ENCODE results near the gene E2F3.

The E2F3 gene

DNA sequence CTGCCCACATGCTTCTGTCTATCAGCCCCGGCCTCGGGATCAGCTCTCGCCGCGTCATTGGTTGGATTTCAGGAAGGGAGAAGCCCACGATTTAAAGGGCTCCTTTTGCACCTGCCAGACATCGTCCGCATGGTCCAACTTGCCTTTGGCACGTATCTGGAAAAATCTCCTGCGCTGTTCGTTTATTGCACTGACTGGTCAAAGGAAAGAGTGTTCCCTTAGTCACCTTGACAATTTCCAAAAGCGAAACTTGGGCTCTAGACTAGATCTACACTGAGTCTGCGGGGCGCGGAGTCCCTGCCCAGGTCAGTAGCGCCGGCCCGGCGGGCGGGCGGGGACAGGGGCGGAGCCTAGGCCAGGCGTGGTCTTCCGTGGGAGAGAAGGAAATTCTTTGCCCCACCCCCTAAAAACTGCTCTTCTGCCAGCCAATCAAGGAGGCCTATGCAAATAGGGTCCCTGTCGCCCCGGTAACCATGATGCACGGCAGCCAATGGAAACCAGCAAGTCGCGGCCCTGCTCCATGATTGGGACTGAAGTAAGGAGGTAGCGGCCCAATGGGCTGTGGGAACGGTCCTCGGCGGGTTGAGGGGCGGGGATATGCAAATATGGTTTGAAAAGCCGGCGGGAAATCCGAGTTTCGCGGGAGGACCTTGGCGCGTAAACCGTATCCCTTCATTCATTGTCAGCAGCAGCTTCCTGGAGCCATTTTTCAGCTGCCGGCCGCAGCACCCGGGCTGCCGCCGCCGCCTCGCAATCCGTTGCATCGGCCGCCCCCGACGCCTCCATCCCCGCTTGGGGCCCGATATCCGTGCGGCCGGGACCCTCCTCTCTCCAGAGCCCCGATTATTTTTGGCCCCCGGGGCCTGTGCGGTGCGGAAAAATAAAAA lies at the start of gene E2F3:
TSS of gene E2F3 (plus strand) at position 675 of the 887 bp plus-strand sequence. CDS start 354 bp downstream, outside the sequence.
- peak; percentile 100 for DNase-seq (ENCODE audit: low read depth)

DNA sequence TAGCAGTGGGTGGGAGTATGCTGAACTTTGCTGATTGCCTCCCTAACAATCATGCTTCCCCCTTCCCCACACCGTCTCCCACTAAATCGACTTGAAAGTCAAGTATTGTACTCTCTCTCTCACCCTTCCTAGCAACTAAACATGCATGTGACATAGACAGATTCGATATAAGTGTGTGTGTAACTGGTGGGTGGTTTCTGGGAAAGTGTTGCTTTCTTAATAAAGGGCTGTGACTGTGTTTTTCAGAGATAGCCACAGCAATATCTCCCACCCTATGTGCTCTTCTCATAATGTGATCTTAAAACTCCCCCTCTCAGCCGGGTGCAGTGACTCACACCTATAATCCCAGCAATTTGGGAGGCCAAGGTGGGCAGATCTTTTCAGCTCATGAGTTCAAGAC lies 49.3 kb upstream of the E2F3 start:
- DNase-seq (ENCODE audit: low read depth), result no peak

DNA sequence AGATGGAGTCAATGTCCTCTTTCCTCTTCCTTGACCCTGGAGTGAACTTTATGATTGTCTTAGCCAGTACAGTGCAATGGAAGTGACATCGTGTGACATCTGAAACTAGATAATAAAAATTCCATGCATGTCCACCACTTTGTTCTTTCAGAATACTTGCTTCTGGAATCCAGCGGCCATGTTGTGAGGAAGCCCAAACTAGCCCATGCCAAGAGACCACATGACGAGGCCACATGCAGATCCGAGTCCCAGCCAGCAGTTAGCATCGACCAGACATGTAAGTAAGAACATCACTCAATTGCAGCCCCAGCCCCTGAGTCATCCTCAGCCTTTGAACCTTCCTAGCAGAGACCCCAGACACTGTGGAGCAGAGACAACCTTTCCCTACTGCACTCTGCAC lies 48.5 kb upstream of the E2F3 start:
- no peak for DNase-seq (ENCODE audit: low read depth)

DNA sequence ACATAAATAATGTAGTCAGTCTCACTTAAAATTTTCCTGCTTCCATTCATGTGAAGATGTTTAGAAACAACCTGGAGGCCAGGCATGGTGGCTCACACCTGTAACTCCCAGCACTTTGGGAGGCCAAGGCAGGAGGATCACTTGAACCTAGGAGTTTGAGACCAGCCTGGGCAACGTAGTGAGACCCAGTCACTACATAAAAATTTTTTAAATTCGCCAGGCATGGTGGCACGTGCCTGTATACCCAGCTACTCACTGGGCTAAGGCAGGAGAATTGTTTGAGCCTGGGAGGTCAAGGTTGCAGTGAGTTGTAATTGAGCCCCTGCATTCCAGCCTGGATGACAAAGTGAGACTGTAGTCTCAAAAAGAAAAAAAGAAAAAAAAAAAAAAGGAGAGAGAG lies 47.3 kb upstream of the E2F3 start:
- no peak for DNase-seq (ENCODE audit: low read depth)

DNA sequence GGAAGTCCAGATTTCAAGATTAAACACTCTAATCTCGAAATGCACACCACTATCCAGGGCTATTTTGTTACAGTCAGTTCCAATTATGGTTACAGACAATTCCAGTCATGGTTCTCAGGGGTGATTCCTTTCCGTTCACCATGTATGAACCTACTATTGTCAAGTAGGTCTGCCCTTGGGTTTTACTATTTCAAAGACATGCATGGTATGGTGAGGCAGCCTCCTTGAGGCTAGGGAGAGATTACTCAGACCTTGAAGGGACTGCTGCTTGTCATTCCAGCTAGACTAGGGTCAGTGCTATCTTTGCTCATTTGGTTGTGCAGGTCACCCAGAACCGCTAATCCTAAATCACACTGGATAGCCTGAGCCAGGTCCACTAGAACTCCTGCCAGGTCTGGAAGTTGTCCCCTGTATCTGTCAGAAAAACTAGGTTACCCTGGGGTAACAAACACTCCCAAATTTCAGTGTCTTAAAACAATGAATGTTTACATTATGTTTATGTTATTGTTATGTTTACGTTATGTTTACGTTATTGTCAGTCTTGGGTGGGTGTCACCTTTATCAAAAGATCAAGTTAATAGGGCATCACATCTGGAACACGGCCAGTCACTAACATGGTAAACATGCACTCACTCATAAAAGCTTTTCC lies 41.1 kb upstream of the E2F3 start:
- no peak for DNase-seq (ENCODE audit: low read depth)

DNA sequence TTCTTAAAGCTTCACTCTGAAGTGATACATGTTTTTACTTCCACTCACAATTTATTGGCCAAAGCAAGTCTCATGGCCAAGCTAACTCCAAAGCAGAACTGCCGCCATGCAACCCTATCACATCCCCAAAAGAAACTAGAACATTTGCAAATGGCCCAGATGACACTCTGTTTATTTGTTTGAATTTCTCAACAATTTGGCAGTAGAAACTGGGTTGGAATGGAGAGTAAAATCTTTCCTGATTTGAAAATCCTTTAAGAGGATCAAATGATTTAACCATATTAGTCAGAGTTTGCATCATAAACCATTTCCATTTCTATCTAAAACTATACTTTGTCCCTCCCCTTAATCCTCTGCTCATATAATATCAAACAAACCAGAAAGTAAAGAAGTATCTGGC lies 39.1 kb upstream of the E2F3 start:
- no peak for DNase-seq (ENCODE audit: low read depth)

DNA sequence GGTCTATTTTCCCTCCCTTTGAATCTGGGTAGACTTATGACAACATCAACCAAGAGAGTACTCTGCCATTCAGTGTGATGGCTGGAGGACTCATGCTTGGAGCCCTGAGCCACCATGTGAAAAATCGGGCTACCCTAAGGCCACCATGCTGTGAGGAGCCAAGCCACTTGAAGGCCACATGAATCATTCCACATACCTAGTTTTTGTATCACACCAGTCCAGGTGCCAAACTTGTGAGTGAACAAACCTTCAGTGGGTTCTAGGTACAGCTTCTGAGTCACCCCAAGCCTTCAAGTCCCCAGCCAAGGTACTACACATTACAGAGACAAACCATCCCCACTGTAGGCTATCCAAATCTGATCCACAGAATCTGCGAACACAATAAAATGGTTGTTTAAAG lies 37.4 kb upstream of the E2F3 start:
- no peak for DNase-seq (ENCODE audit: low read depth)

DNA sequence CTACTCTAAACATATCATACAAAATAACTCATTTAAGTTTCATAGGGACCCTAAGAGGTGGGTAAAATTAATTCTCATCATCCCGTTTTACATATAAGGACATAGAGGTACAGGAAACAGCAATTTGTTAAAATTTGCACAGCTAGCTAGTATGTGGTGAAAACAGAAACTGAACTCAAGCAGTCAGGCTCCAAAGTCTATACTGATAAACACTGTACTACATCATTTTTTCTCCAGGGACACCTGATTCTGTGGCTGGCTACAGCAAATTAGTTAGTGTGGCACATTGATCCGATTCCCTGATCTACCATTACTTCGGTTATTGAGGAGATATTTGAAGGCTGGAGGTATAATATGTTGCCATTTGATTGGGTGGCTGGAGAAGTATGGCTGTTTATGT lies 36.2 kb upstream of the E2F3 start:
- no peak for DNase-seq (ENCODE audit: low read depth)

DNA sequence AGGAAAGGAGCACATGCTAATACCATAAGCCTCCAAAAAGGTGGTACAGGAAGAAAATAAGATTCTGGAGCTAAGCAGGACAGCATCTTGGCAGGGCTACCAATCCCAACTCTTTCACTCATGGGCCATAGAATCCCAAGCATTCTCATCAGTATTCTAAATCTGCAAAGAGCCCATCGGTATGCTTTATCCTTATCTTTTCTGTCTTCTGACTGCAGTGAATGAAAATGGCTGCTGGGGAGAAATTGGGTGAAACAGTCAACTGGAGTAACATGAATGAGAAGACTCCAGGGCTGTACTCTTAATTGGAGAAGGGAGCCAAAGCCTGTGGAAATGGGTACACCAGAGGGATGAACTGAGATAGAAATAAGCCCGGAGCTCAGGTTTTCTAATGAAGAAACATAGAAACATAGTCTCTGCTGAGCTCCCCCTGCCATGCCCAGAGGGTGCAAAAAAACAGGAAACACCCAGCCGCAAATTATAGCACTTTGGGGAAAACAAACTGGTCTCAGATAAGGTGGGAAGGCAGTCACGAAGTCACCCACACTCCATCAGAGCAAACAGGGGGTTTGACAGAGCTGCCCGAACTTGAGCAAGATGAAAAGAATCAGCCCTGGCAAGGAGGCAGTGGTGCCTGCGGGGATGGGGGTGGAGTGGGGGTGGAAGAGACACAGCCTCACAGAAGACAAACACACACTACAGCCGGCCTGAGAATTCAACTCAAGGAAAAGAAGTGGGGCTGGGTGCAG lies 35.4 kb upstream of the E2F3 start:
- DNase-seq (ENCODE audit: low read depth), result no peak

DNA sequence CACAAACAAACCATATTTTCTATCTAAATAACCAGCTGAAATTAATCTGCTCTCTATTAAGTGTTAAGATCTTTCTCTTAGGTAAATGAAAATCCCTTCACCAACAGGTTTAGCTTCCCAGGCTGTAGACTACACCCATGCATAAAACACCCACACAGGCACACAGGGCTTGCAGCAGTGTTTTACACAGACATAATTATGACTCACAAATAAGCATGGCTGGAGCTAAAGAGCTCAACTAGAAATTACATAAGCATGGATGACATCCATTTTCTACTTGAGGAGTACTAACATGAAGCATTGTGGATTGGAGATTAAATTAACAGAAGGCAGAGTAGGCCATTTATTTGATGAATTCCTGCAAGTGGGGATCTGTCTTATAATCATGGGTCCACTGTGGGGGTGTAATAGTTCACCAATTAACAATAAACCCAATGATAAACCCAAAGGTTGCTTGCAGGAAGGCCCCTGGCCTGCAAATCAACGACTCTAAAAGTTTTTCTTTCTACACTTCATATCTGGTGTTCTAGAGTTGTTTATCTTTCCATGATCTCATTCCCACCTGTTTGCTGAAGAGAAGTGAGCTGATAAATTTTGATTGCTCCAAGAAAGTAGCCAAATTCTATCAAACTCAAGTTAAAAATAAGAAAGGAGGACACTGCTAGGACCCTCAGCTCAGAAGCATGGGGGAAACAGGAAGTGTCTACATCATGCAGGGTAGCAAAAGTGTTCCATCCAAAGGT lies 33.8 kb upstream of the E2F3 start:
- no peak for DNase-seq (ENCODE audit: low read depth)

DNA sequence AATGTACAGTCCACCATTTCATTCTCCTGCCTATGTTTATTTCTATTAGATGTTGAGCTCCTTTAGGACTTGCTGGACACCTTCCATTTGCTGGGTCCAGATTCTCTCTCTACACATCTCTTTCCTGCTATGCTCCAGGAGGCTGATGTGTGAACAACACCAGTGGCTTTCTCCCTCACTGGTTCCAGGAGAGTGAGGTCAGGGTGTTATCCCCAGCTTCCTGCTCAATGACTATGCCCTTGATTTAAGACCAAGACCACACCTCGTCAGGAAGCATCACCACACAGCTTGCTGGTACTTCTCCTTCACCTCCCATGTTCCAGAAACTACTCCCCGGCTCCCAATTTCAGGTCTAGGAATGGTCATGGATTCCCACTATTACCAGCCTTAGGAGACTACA lies 31.3 kb upstream of the E2F3 start:
- no peak for DNase-seq (ENCODE audit: low read depth)

DNA sequence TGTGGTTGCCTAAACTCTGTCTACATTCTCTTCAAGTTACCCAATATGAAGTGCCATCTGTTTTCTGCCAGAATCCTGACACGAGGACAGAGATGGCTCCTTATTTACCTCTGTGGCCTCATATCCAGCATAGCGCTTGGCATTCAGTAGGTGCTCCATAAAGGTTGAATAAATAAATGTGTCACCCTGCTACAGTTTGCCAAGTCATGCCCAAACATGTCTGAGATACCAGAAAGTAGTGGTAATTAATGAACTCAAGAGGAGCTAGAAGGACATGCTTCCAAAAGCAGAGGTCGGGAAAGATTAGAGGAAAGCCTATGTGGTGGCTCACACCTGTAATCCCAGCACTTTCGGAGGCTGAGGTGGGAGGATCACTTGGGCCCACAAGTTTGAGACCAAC lies 30.9 kb upstream of the E2F3 start:
- no peak for DNase-seq (ENCODE audit: low read depth)

DNA sequence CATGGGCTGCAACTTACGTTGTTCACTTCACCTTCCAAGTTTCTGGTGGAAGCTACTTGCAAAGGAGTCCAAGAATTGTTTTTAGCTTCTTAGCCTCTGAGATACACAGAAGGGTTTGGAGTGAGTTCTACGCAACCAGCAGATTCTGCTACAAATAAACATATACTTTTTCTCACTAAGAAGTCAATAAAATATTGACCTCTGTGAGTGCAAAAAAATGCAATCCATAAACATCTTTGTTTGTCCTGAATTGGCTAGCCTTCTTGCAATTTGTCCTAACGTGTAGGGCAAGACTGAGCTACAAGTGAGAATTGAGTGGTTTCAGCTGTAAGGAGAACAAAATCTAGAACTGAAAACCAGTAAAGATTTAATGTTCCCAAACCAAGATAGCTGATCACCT lies 26.2 kb upstream of the E2F3 start:
- no peak for DNase-seq (ENCODE audit: low read depth)

DNA sequence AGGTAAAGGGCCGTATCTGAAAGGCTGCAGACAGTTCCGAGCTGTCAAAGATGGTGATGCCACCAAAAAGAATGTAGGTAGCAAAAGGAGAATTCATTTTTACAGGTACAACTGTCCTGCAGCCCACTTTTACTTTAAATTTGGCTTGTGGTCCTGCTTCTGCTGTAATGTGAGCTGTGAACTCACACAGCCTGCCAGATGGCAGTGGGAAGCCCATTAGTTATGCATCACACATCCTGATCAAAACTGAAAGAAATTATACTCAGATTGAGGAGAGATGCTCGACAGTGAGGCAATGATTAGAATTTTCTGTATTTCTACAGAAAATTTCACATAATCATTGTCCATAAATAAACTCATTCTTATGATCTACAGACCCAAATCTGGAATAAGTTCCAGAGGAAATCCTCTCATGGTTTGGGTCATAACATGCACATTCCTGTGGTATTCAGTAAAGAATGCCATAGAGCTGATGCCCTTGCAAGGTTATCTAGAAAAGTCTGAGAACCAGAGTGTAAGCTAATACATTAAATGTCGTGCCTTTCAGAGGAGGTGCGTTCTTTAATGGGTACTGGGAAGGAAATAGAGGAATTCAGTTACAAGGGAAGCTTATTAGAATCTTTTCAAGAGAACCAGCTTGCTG lies 23.9 kb upstream of the E2F3 start:
- DNase-seq (ENCODE audit: low read depth), result peak; percentile 81

DNA sequence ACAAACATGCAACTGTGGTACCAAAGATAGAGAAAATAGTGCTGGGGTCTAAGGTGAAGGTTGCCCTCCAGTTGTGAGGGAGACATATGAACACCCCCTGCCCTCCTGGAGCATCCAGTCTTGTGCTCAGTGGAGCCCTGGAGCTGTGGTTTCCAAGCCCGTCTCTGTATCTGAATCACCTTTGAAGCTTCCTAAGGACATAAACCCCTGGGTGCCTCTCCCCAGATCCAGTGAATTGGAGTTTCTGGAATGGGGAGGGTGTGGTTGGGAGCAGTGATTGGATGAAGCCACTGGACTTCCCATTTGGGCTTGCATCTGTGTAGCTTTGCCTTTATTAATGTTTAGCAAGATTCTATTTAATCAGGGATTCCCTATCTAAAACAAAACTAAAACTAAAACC lies 22.4 kb upstream of the E2F3 start:
- peak; percentile 15 for DNase-seq (ENCODE audit: low read depth)

DNA sequence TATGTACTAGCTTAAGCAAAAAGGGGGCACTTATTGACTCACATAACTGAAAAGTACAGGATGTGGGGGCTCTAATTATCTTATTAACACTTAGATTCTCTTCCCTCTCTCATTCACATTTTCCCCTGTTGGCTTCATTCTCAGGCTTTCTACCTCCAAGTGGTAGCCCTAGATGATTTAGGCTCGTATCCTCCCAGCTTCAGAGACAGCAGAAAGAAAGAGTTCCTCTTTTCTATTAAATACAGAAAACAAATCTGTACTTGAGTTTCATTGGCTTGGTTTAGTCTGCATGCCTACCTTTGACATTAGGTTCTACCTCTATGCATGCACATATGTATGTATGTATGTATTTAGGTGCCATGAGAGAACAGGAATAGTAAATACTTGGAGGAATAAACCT lies 15.5 kb upstream of the E2F3 start:
- DNase-seq (ENCODE audit: low read depth), result no peak

DNA sequence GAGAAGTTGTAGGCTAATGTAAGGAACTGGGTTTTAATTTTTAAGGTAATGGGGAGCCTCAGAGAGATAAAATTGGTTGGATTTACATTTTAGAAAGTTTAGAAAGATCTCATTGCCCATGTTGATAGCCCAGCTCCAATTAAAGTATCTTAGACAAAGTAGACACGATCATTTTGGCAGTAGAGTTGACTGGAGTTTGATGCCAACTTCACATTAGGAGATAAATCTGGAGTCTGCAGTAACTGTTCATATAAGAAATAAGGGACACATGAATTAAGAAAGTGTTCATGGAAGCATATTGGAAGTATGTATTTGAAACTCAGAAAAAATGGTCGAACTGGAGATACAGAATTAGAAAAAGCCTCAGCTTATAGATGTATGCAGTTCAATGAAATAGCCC lies 12.6 kb upstream of the E2F3 start:
- no peak for DNase-seq (ENCODE audit: low read depth)

DNA sequence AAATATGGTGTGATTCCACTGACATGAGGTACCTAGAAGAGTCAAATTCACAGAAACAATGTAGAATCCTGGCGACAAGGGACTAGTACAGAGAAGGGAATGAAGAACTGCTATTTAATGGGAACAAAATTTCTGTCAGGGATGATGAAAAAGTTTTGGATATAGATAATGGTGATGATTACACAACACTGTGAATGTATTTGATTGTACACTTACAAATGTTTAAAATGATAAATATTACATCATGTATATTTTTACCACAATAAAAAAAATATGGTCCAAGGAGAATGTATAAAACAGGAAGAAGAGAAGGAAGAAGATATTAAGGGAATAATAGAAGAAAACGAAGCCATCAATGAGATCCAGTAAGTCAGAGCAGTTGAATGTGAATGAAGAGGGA lies 8.4 kb upstream of the E2F3 start:
- DNase-seq (ENCODE audit: low read depth), result no peak

DNA sequence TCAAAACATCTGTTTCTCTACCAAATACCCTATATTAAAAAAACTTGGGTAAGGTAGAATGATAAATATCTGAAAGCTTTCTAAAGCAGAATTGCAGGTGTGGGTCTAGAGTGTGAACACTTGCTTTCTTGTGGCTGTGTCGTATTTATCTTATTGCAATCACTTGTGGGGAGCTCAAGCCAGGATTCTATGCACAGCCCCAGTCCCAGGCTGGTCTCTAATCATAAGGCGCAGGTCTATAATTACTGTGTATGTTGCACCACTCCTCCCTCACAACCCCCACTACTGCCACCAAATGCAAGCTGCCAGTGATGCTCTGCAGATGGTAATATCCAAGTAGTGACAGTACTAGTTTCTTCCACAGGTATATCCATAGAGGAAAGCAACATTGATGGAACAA lies 2.2 kb upstream of the E2F3 start:
- no peak for DNase-seq (ENCODE audit: low read depth)

DNA sequence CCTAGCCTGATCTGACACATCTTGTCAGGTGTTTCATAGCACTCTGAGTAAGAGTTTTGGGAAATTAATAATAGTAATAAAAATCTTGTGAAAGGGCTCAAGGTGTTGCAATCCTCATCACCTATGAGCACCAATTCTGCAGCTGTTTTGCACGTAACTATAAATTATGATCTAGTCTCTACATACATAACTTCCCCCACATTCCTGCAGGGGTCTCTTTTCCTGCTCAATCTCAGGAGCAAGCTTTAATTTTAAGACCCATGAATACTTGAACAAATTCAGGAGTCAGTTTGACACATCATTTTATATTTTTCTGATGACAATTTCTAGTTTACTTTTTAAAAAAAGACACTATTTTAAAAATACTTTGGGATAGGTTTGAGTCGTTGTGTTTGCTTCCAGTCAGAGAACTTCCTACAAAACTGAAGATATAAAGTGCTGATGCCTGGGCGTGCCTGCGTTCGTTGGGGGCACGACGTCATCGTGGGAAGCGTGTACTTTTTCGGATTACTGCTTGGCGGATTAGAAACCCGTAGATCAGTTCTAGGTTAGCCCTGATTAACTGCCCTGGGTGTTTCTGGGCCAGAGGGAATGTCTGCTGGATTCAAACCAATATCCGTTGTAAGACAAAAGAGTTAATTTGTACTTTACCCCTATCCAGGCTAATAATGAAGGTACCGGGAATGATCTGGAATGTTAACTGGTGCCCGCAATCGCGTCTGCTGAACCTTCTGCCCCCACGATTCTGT lies 1.0 kb upstream of the E2F3 start:
- peak; percentile 29 for DNase-seq (ENCODE audit: low read depth)

DNA sequence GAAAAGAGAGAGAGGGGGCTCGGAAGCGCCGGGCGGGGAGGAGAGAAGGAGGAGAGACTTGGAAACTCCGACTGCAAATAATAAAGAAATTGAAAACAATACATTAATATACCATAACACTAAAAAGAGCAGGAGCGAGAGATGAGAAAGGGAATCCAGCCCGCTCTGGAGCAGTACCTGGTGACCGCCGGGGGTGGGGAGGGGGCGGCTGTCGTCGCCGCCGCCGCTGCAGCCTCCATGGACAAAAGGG lies 338 bp downstream of the E2F3 start:
- DNase-seq (ENCODE audit: low read depth), result no peak

Measured in EH (cell line).